Transverse colon (tissue), 4 donors: ENCODE measurements around the gene C1QTNF1. TPM values are rescaled to one million over a fixed set of nuclear protein-coding genes. Genes with fewer than 3 reads are reported as not detected.

ENCODE experiments used
- DNase-seq: peaks from one replicate; pipeline ENCODE4 v3.0.0-alpha.2; 2019
- H3K27ac ChIP-seq, 4 donors: fragments of 200-600 bp; sonication (generic); 2 replicates each; pipeline ENCODE4 v1.5.1; 2016 to 2018; ENCODE audit warnings: inconsistent platforms in 4 of 4
- H3K27me3 ChIP-seq: fragments of 200-600 bp; sonication (generic); 2 replicates; pipeline ENCODE4 v1.5.1; 2017; ENCODE audit warnings: inconsistent platforms
- H3K36me3 ChIP-seq, 4 donors: fragments of 200-600 bp; sonication (generic); 2 replicates each; pipeline ENCODE4 v1.5.1; 2017 to 2019; ENCODE audit warnings: inconsistent platforms in 4 of 4
- H3K4me1 ChIP-seq, 4 donors: fragments of 200-600 bp; sonication (generic); 2 replicates each; pipeline ENCODE4 v1.5.1; 2017 to 2020; ENCODE audit warnings: inconsistent platforms in 4 of 4
- H3K4me3 ChIP-seq, 4 donors: fragments of 200-600 bp; sonication (generic); 1 replicate in 1 of 4; 2 replicates in 3 of 4; pipeline versions ENCODE4 v1.5.1 to v1.6.1; 2017 to 2019; ENCODE audit warnings: inconsistent platforms in 4 of 4
- H3K9me3 ChIP-seq, 2 donors: fragments of 200-600 bp; sonication (generic); 2 replicates each; pipeline ENCODE4 v1.5.1; 2017 to 2019; ENCODE audit warnings: inconsistent platforms in 2 of 2
- EP300 ChIP-seq: sonication (generic); formaldehyde crosslinking; IDR thresholded peaks from one replicate; pipeline ENCODE4 v1.6.1; 2017; ENCODE audit warnings: antibody characterized with exemption, low read depth
- POLR2A ChIP-seq: fragments of 450-650 bp; IDR thresholded peaks from one replicate; pipeline ENCODE4 v1.6.1; 2016; ENCODE audit warnings: antibody characterized with exemption, mild to moderate bottlenecking, moderate library complexity
- POLR2AphosphoS5 ChIP-seq, 3 donors: sonication (generic); formaldehyde crosslinking; IDR thresholded peaks; one replicate each; pipeline ENCODE4 v1.6.1; 2016; ENCODE audit warnings: antibody characterized with exemption in 3 of 3
- WGBS, 2 donors: methylation state at CpG; one replicate each; pipeline ENCODE4 v1.1.5; 2018; ENCODE audit warnings: low coverage in 1 of 2; 5-methylcytosine and 5-hydroxymethylcytosine counted together
- in situ Hi-C, 4 donors: fragments of 200-750 bp; cut with MboI; loops; one replicate each; pipeline versions ENCODE4 v1.15.0 to v1.15.1; 2017; ENCODE audit warnings: low sequenced_read_pairs in 3 of 4, low pct_ligation_motif_present in 1 of 4, low pct_unique_long_range_greater_than_20kb in 1 of 4
- intact Hi-C: fragments of 100-400 bp; cut with DNase I; formaldehyde crosslinking; loops from one replicate; pipeline ENCODE4 v1.15.1; 2023; ENCODE audit warnings: low total_unique reads
- total RNA-seq, 4 donors: library from RNA; depleted of rRNA; stranded (reverse); fragments of >200 nt; gene quantifications; one replicate each; pipeline ENCODE4 v1.1.0, GENCODE V29; 2016
- TF ChIP-seq, protein P1 (sequence below), 5 experiments: fragments of 200-600 bp in 3 of 5; fragments of 450-650 bp in 2 of 5; sonication (generic) in 3 of 5; IDR thresholded peaks; 1 replicate in 2 of 5; 2 replicates in 3 of 5; pipeline ENCODE4 v1.5.1; 2016 to 2017; ENCODE audit warnings: antibody characterized with exemption in 5 of 5, inconsistent platforms in 3 of 5, mild to moderate bottlenecking in 2 of 5, moderate library complexity in 1 of 5

C1QTNF1 gene
- total RNA-seq, 4 donors from 2014 or later: 5.4 to 35.5 (median 12.0) TPM

DNA sequence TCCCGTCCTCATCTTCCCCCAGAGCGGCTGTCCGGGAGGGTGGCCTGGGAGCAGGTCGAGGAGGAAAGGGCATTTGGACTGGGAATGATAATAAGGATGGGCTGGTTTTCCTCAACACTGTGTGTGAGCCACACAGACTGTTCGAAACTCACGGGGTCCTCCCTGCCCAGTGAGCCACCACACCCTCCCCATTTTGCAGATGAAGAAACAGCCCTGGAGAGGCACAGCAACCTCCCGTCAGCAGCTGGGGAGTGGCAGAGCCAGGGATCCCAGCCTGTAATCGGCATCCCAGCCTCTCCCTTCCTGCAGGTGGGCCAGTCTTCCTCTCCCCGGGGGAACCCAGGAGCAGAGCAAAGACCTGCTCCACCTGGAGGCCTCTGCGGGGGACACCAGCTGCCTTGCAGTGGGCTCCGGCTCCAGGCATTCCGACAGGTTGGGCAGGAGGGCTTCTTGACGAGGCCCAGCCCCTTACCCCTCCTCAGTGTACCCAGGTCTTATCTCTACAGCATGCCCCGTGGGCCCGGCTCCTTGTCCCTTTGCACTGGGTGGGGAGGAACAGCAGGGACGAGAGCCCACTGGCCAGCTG is 74.4 kb downstream of the C1QTNF1 start:
- Histone ChIP-seq H3K36me3 (no peaks in the 10 kb centered on the region), H3K4me3 (no peak overlapping the region), H3K4me1 (peaks cover 0 to 9% (median 3%) of the 10 kb centered on the region in 4 donors), H3K27me3 (peaks cover 98% of the 10 kb centered on the region), H3K9me3 (no peaks in the 10 kb centered on the region), H3K27ac (no peak overlapping the region)
- in situ Hi-C loops: no loop called here
- intact Hi-C loops: no loop called here
- WGBS, 2 donors: 47% methylated on average over 14 of the region's 16 CpGs; no CpG with 5 or more reads in 1 of the 2 donors
- TF ChIP-seq EP300 (no peak), POLR2AphosphoS5 (IDR thresholded peaks at IDR 0.05) (no peak), POLR2A (no peak)
- TF ChIP-seq, protein P1, sequence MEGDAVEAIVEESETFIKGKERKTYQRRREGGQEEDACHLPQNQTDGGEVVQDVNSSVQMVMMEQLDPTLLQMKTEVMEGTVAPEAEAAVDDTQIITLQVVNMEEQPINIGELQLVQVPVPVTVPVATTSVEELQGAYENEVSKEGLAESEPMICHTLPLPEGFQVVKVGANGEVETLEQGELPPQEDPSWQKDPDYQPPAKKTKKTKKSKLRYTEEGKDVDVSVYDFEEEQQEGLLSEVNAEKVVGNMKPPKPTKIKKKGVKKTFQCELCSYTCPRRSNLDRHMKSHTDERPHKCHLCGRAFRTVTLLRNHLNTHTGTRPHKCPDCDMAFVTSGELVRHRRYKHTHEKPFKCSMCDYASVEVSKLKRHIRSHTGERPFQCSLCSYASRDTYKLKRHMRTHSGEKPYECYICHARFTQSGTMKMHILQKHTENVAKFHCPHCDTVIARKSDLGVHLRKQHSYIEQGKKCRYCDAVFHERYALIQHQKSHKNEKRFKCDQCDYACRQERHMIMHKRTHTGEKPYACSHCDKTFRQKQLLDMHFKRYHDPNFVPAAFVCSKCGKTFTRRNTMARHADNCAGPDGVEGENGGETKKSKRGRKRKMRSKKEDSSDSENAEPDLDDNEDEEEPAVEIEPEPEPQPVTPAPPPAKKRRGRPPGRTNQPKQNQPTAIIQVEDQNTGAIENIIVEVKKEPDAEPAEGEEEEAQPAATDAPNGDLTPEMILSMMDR (IDR thresholded peaks at IDR 0.05): no peak
- DNase-seq: no peak

Other genes starting within 250 kb of the C1QTNF1 start
- 100 to 1,000 TPM; 103 to 156 (median 142) TPM for gene CYTH1, start 241.9 kb upstream of the C1QTNF1 start, total RNA-seq
- 10 to 100 TPM; 28.5 to 96.5 (median 63.5) TPM for gene USP36, start 183.4 kb upstream of the C1QTNF1 start, total RNA-seq
- gene CEP295NL, start 121.0 kb upstream of the C1QTNF1 start, total RNA-seq: 1 to 10 TPM; 1.8 to 3.0 (median 2.5) TPM
- 10 to 100 TPM; 32.2 to 70.7 (median 54.6) TPM for gene TIMP2, start 98.8 kb upstream of the C1QTNF1 start, total RNA-seq
- 1,000 to 10,000 TPM in 2 of 4 donors, 100 to 1,000 TPM in 2; 796 to 1,440 (median 1,077) TPM for gene LGALS3BP, start 44.2 kb upstream of the C1QTNF1 start, total RNA-seq
- 100 to 1,000 TPM in 3 of 4 donors, 10 to 100 TPM in 1; 89.4 to 231 (median 138) TPM for gene CANT1, start 14.4 kb upstream of the C1QTNF1 start, total RNA-seq
- gene ENGASE, start 50.7 kb downstream of the C1QTNF1 start, total RNA-seq: 100 to 1,000 TPM in 2 of 4 donors, 10 to 100 TPM in 2; 74.7 to 335 (median 121) TPM